ENCODE measurements around the gene LUZP4.
"Not testable (repeated sequence)": the region's sequence is repeated elsewhere in the genome, so short reads cannot be mapped to it uniquely, and the experiment has no call there.

The LUZP4 gene

GRCh38 chrX:115289465-115289864 is at the start of gene LUZP4:
Gene LUZP4, plus strand, starts transcription at chrX:115289715. Its CDS starts 45 bp downstream, at chrX:115289760.
- no peak for DNase-seq (ENCODE audit: low read depth)
- no peak within 1 kb of the TSS for H3K4me3 ChIP-seq (ENCODE audit: low read depth, low read length)

GRCh38 chrX:115251458-115252233 is 37.9 kb upstream of the LUZP4 start:
- no peak for DNase-seq (ENCODE audit: low read depth)
- H3K4me3 ChIP-seq (ENCODE audit: low read depth, low read length): no peak overlapping the region

- DNase-seq (ENCODE audit: low read depth): no peak
- no peak overlapping the region for H3K4me3 ChIP-seq (ENCODE audit: low read depth, low read length)
Measured at GRCh38 chrX:115255003-115255402, 34.5 kb upstream of the LUZP4 start.

- DNase-seq (ENCODE audit: low read depth): no peak
- no peak overlapping the region for H3K4me3 ChIP-seq (ENCODE audit: low read depth, low read length)
Measured at GRCh38 chrX:115257711-115258110, 31.8 kb upstream of the LUZP4 start.

GRCh38 chrX:115259238-115259875 is 30.2 kb upstream of the LUZP4 start:
- no peak for DNase-seq (ENCODE audit: low read depth)
- no peak overlapping the region for H3K4me3 ChIP-seq (ENCODE audit: low read depth, low read length)

- no peak for DNase-seq (ENCODE audit: low read depth)
- no peak overlapping the region for H3K4me3 ChIP-seq (ENCODE audit: low read depth, low read length)
Measured at GRCh38 chrX:115260330-115260729, 29.2 kb upstream of the LUZP4 start.

- H3K4me3 ChIP-seq (ENCODE audit: low read depth, low read length): no peak overlapping the region
- no peak for DNase-seq (ENCODE audit: low read depth)
Measured at GRCh38 chrX:115261148-115261547, 28.4 kb upstream of the LUZP4 start.

GRCh38 chrX:115264009-115264408 is 25.5 kb upstream of the LUZP4 start:
- DNase-seq (ENCODE audit: low read depth): no peak
- H3K4me3 ChIP-seq (ENCODE audit: low read depth, low read length): no peak overlapping the region

- H3K4me3 ChIP-seq (ENCODE audit: low read depth, low read length): no peak overlapping the region
- no peak for DNase-seq (ENCODE audit: low read depth)
Measured at GRCh38 chrX:115266300-115266699, 23.2 kb upstream of the LUZP4 start.

GRCh38 chrX:115268421-115268820 is 21.1 kb upstream of the LUZP4 start:
- no peak for DNase-seq (ENCODE audit: low read depth)
- H3K4me3 ChIP-seq (ENCODE audit: low read depth, low read length): no peak overlapping the region

- no peak for DNase-seq (ENCODE audit: low read depth)
- H3K4me3 ChIP-seq (ENCODE audit: low read depth, low read length): no peak overlapping the region
Measured at GRCh38 chrX:115269051-115269683, 20.3 kb upstream of the LUZP4 start.

- H3K4me3 ChIP-seq (ENCODE audit: low read depth, low read length): no peak overlapping the region
- no peak for DNase-seq (ENCODE audit: low read depth)
Measured at GRCh38 chrX:115284877-115285276, 4.6 kb upstream of the LUZP4 start.

GRCh38 chrX:115297189-115297588 is 7.7 kb downstream of the LUZP4 start:
- no peak for DNase-seq (ENCODE audit: low read depth)
- no peak overlapping the region for H3K4me3 ChIP-seq (ENCODE audit: low read depth, low read length)

GRCh38 chrX:115311139-115311538 is 21.6 kb downstream of the LUZP4 start:
- no peak for DNase-seq (ENCODE audit: low read depth)
- no peak overlapping the region for H3K4me3 ChIP-seq (ENCODE audit: low read depth, low read length)

GRCh38 chrX:115311601-115312001 is 22.1 kb downstream of the LUZP4 start:
- DNase-seq (ENCODE audit: low read depth): no peak
- no peak overlapping the region for H3K4me3 ChIP-seq (ENCODE audit: low read depth, low read length)

GRCh38 chrX:115318139-115318538 is 28.6 kb downstream of the LUZP4 start:
- DNase-seq (ENCODE audit: low read depth): no peak
- no peak overlapping the region for H3K4me3 ChIP-seq (ENCODE audit: low read depth, low read length)

GRCh38 chrX:115322375-115322774 is 32.9 kb downstream of the LUZP4 start:
- no peak for DNase-seq (ENCODE audit: low read depth)

GRCh38 chrX:115324194-115324593 is 34.7 kb downstream of the LUZP4 start:
- no peak overlapping the region for H3K4me3 ChIP-seq (ENCODE audit: low read depth, low read length)
- DNase-seq (ENCODE audit: low read depth): no peak

More at GRCh38 chrX:115322375-115322774, 32.9 kb downstream of the LUZP4 start:
- H3K4me3 ChIP-seq (ENCODE audit: low read depth, low read length): no peak overlapping the region

- not testable (repeated sequence) for H3K4me3 ChIP-seq (ENCODE audit: low read depth, low read length); DNase-seq (ENCODE audit: low read depth)
Measured at GRCh38 chrX:115329282-115329681, 39.8 kb downstream of the LUZP4 start.

GRCh38 chrX:115330498-115331168 is 41.1 kb downstream of the LUZP4 start:
- H3K4me3 ChIP-seq (ENCODE audit: low read depth, low read length): no peak overlapping the region
- no peak for DNase-seq (ENCODE audit: low read depth)
